ES-I3 (cell line): ENCODE data around the gene HIF1AN.

Experiments used
- H3K36me3 ChIP-seq: 2 replicates; pipeline ENCODE4 v1.6.1; 2013; ENCODE audit warnings: mild to moderate bottlenecking, low read length, control low read depth, moderate library complexity; ENCODE audit not compliant: insufficient read depth
- H3K4me1 ChIP-seq: 2 replicates; pipeline ENCODE4 v1.6.1; 2013; ENCODE audit warnings: mild to moderate bottlenecking, control low read depth, low read length; ENCODE audit not compliant: insufficient read depth
- H3K9ac ChIP-seq: 2 replicates; pipeline ENCODE4 v1.6.1; 2013; ENCODE audit warnings: low read depth, mild to moderate bottlenecking, low read length, moderate library complexity
- H3K9me3 ChIP-seq: 2 replicates; pipeline ENCODE4 v1.6.1; 2013; ENCODE audit warnings: mild to moderate bottlenecking, low read length, moderate library complexity; ENCODE audit not compliant: control insufficient read depth, insufficient read depth

The HIF1AN gene

DNA sequence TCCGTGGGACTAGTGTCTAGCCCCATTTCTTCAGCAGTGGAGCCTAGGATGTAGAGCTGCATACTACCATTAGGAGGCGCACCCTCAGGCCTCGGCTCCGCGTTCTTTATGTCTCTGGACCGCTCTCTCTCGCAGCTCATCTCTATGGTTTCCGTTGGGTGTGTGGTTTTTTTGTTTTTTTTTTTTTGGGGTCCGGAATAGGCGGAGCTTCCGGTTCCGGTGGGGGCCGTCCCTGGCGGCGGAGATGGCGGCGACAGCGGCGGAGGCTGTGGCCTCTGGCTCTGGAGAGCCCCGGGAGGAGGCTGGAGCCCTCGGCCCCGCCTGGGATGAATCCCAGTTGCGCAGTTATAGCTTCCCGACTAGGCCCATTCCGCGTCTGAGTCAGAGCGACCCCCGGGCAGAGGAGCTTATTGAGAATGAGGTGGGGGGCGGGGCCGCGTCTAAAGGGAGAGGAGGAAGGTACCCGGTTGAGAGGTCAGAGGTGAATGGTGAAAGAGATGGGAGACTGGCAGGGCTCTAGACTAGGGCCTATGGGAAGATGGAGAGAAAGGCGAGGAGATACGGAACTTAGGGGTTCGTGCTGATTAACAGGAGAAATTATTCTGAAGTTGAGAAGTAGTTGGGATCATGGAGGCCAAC lies at the start of gene HIF1AN:
TSS of gene HIF1AN (plus strand) at position 229 of the 639 bp plus-strand sequence. CDS start at position 245, 16 bp downstream.
- Histone ChIP-seq H3K9ac (peak within 1 kb of the TSS; percentile 77; the same call in 1 of the 2 replicates), H3K4me1 (peaks cover 10% of the 10 kb centered on the region; the same call in 1 of the 2 replicates), H3K36me3 (peaks cover 20% of the 10 kb centered on the region), H3K9me3 (no peaks in the 10 kb centered on the region)

DNA sequence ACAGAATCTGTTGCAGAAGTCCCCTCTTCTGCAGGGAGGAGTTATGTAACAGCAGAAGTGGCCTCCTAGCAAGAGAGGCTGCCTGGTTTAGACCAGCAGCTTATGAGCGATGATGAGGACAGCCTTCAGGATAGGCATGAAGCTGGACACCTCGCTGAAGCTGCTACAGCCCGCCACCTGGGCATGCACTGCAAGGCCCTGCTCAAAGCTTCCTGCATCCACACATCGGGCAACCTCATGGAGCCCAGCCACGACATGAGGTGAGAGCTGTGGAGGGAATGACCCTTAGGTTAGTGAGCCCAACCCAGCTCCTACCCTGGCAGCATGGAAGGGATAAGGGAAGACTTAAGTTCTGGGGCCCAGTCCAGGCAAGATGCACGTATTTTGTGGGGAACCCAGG lies 48.2 kb upstream of the HIF1AN start:
- H3K9me3 ChIP-seq, result no peaks in the 10 kb centered on the region
- peaks cover 23% of the 10 kb centered on the region for H3K4me1 ChIP-seq
- H3K36me3 ChIP-seq, result no peaks in the 10 kb centered on the region
- no peak overlapping the region for H3K9ac ChIP-seq

- Histone ChIP-seq H3K9me3 (no peaks in the 10 kb centered on the region), H3K36me3 (no peaks in the 10 kb centered on the region), H3K4me1 (peaks cover 19% of the 10 kb centered on the region), H3K9ac (no peak overlapping the region)
Observed at GRCh38 chr10:100489396-100489795, 46.3 kb upstream of the HIF1AN start.

- no peak overlapping the region for H3K9ac ChIP-seq
- H3K36me3 ChIP-seq, result no peaks in the 10 kb centered on the region
- peaks cover 9% of the 10 kb centered on the region for H3K4me1 ChIP-seq
- H3K9me3 ChIP-seq, result no peaks in the 10 kb centered on the region
Observed at GRCh38 chr10:100490531-100490930, 45.2 kb upstream of the HIF1AN start.

DNA sequence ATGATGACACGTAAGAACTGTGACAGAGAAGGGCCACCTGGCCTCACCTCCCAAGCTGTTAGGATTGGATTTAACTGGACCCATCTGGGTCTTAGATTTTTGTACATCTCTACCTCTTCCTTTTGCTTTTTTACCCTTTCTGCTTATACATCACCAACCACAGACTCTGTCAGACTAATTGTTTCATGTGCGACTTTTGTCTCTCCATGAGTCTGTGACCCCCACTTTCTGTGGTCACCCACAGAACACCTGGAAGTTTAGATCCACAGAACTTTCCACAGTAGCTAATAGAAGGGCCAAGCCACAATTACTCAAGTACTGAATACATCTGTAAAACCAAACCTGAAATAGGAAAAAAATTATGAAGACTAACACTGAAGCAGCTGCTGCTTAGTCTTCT lies 39.2 kb upstream of the HIF1AN start:
- H3K9ac ChIP-seq, result no peak overlapping the region
- no peaks in the 10 kb centered on the region for H3K9me3 ChIP-seq
- H3K36me3 ChIP-seq, result no peaks in the 10 kb centered on the region; the same call in 1 of the 2 replicates

DNA sequence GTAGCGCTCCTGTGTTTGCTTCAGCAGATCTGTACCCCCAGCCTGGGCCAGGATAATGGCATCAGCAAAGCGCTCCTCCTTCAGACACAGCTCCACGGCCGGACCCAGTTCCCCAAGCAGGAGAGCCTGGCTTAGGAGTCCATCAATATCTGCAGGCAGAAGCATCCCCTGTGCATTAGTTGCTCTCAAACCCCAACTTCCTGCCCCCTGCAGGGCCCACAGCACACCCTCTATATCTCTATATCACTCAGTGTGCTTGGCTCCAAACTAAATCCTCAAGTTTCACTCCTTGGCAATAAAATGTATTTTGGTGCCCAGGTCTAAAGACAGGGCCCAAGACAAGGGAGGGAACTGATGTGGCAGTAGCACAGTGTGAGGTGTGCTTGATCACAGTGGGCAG lies 37.7 kb upstream of the HIF1AN start:
- no peaks in the 10 kb centered on the region; the same call in 1 of the 2 replicates for H3K36me3 ChIP-seq
- H3K9me3 ChIP-seq, result no peaks in the 10 kb centered on the region
- H3K4me1 ChIP-seq, result no peaks in the 10 kb centered on the region
- H3K9ac ChIP-seq, result no peak overlapping the region

More for the DNA sequence above, 39.2 kb upstream of the HIF1AN start:
- no peaks in the 10 kb centered on the region for H3K4me1 ChIP-seq

DNA sequence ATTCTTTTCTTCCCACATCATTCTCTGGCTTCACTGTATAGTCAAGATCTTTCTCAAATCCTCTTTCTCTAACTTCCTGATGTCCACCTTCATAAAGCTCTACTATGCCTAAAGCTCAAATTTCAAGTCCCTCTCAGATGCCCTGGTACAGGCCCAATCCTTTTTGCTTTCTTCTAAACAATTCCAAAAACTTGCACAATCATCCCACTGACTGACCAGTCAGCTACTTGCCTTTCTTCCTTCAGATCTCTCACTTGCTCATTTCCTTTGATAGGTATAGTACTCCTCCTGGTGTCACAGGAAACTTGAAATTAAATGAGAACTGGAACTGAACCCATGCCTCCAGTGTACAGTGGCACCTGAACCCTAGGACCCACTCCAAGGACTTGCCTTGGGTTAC lies 34.3 kb upstream of the HIF1AN start:
- no peaks in the 10 kb centered on the region; the same call in 1 of the 2 replicates for H3K36me3 ChIP-seq
- H3K4me1 ChIP-seq, result no peaks in the 10 kb centered on the region
- no peak overlapping the region for H3K9ac ChIP-seq
- H3K9me3 ChIP-seq, result no peaks in the 10 kb centered on the region

GRCh38 chr10:100502926-100503494 lies 32.7 kb upstream of the HIF1AN start:
- H3K4me1 ChIP-seq, result no peaks in the 10 kb centered on the region
- H3K36me3 ChIP-seq, result no peaks in the 10 kb centered on the region
- H3K9me3 ChIP-seq, result no peaks in the 10 kb centered on the region
- no peak overlapping the region for H3K9ac ChIP-seq

DNA sequence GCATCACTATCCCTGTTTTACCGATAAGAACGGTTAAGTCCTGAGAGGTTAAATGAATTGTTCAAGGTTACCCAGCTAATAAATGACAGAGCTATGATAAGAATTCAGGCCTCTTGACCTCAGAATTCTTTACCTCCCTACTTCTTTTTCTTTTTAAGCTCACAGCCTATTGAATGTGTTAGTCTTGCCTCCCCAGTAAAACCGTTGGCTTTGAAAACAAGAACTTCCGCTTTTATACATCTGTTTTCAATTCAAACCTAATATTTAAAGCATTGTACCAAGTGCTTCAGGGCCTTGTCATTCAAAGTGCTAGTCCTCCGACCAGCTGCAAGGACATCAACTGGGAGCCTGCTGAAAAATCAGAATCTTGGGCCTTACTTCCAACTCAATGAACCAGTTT lies 31.6 kb upstream of the HIF1AN start:
- H3K9me3 ChIP-seq, result no peaks in the 10 kb centered on the region
- no peaks in the 10 kb centered on the region for H3K4me1 ChIP-seq
- no peak overlapping the region for H3K9ac ChIP-seq
- no peaks in the 10 kb centered on the region for H3K36me3 ChIP-seq

- H3K4me1 ChIP-seq, result no peaks in the 10 kb centered on the region
- H3K9ac ChIP-seq, result no peak overlapping the region
- H3K36me3 ChIP-seq, result no peaks in the 10 kb centered on the region
- no peaks in the 10 kb centered on the region for H3K9me3 ChIP-seq
Observed at GRCh38 chr10:100505164-100505563, 30.6 kb upstream of the HIF1AN start.

DNA sequence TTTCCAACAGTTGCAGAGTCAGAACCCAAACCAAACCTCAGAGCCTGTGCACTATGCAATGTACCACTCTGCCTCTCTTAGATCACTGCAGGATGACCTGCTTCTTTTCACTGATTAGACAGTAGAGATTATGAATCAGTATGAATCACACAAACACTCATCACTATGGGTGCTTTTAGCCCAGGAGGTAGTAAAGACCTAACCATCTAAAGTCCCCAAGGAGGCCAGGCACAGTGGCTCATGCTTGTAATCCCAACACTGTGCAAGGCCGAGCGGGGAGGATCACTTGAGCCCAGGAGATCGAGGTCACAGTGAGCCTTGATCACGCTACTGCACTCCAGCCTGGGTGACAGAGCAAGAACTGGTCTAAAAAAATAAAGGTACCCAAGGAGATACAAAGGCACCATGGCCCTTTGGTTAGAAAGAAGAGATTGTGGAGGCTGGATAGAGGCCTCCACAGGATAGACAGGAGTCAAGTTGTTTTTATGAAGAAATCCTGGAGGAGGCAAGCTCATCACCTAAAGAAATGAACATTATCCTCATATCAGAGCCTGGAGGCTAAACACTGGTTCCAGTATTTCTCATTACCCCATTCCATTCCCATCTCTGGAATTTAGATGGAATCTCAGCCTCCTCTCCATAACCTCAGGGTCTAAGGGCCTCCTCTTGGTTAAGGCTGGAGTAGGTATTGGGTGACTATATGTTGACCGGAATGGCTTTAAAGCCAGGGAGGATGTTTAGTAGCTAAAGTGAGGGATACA lies 29.0 kb upstream of the HIF1AN start:
- no peaks in the 10 kb centered on the region for H3K36me3 ChIP-seq
- H3K4me1 ChIP-seq, result no peaks in the 10 kb centered on the region
- no peak overlapping the region for H3K9ac ChIP-seq

GRCh38 chr10:100507357-100507732 lies 28.4 kb upstream of the HIF1AN start:
- Histone ChIP-seq H3K4me1 (no peaks in the 10 kb centered on the region), H3K36me3 (no peaks in the 10 kb centered on the region), H3K9ac (no peak overlapping the region), H3K9me3 (no peaks in the 10 kb centered on the region)

More for the DNA sequence above, 29.0 kb upstream of the HIF1AN start:
- H3K9me3 ChIP-seq, result no peaks in the 10 kb centered on the region

DNA sequence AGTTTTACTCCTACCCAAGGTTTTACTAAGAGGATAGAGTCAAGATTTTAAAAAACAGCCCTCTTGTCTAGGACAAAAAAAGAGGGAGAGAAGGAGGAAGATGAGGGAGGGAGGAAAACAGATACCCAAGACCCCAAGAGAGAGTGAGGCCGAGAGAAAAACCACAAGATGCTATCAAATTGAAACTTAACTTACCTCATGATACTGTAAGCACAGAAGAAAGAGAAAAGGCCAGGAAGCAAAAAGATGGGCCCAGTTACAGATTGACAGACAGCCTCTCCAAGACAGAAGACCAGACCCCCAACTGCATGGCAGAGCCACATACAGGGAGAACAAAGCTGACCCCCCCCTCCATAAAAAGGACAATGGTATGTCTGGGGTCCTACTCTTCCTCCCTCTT lies 27.5 kb upstream of the HIF1AN start:
- Histone ChIP-seq H3K4me1 (no peaks in the 10 kb centered on the region), H3K9me3 (no peaks in the 10 kb centered on the region), H3K9ac (no peak overlapping the region), H3K36me3 (no peaks in the 10 kb centered on the region)

- no peak overlapping the region for H3K9ac ChIP-seq
- H3K9me3 ChIP-seq, result no peaks in the 10 kb centered on the region
- no peaks in the 10 kb centered on the region for H3K36me3 ChIP-seq
- no peaks in the 10 kb centered on the region for H3K4me1 ChIP-seq
Observed at GRCh38 chr10:100508691-100509150, 27.0 kb upstream of the HIF1AN start.
